HL-60 (cell line): ENCODE measurements around the gene ZSCAN5A.
"Not testable (repeated sequence)": the region's sequence is repeated elsewhere in the genome, so short reads cannot be mapped to it uniquely, and the experiment has no call there.

Source experiments
- DNase-seq, 2 experiments: peaks; one replicate each; pipeline ENCODE4 v3.0.0-alpha.2; 2010 to 2020; ENCODE audit warnings: low read depth in 1 of 2, low spot score in 1 of 2
- H3K27ac ChIP-seq: fragments of 250-450 bp; sonication (Bioruptor Pico); replicated peaks from 2 replicates; pipeline ENCODE4 v1.5.1; 2020; ENCODE audit warnings: mild to moderate bottlenecking, moderate library complexity
- H3K27me3 ChIP-seq: fragments of 250-450 bp; sonication (Bioruptor Pico); 2 replicates; pipeline ENCODE4 v1.5.1; 2021; ENCODE audit warnings: mild to moderate bottlenecking, moderate library complexity; ENCODE audit not compliant: insufficient read depth, poor library complexity, severe bottlenecking
- H3K4me3 ChIP-seq: replicated peaks from 2 replicates; pipeline ENCODE4 v1.5.1; 2011; ENCODE audit warnings: mild to moderate bottlenecking, control low read depth, low read length; ENCODE audit not compliant: insufficient read depth
- CTCF ChIP-seq: IDR thresholded peaks from one replicate; pipeline ENCODE4 v1.5.1; 2011; ENCODE audit warnings: low read length, control low read depth, inconsistent platforms; ENCODE audit not compliant: insufficient read depth
- GABPA ChIP-seq: IDR thresholded peaks from 2 replicates; pipeline ENCODE4 v1.6.1; 2012; ENCODE audit warnings: low read depth
- POLR2AphosphoS5 ChIP-seq: IDR thresholded peaks from 2 replicates; pipeline ENCODE4 v1.6.1; 2012; ENCODE audit warnings: low read depth
- REST ChIP-seq: IDR thresholded peaks from 2 replicates; pipeline ENCODE4 v1.6.1; 2012; ENCODE audit warnings: low read depth; ENCODE audit not compliant: insufficient replicate concordance
- SPI1 ChIP-seq: IDR thresholded peaks from 2 replicates; pipeline ENCODE4 v1.6.1; 2012; ENCODE audit warnings: low read depth, mild to moderate bottlenecking, borderline replicate concordance

The ZSCAN5A gene

GRCh38 chr19:56222901-56223300 lies 91.7 kb downstream of the ZSCAN5A start:
- no peak overlapping the region for H3K4me3 ChIP-seq
- no peak for TF ChIP-seq REST
- TF ChIP-seq SPI1: no peak
- TF ChIP-seq CTCF: no peak
- no peak for TF ChIP-seq GABPA
- H3K27ac ChIP-seq: no peak overlapping the region
- no peak for DNase-seq
- no peaks in the 10 kb centered on the region for H3K27me3 ChIP-seq

DNA sequence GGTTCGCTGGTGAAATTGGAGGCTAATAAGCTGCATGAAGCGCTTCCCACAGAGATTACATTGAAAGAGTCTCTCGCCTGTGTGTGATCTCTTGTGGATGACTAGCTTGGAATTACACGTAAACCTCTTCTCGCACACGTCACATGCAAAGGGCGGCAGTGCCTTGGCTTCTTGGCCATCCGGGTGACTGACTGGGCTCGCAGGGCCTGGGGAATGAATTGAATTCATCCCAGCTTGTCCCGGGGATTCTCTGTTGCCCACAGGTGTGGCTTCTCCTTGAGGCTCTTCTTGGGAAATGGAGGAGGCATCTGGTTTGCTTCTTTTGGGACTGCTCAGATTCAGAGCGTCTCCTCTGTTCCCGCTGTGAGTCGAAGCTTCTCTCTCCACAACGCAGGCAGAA lies 92.8 kb downstream of the ZSCAN5A start:
- H3K4me3 ChIP-seq: no peak overlapping the region
- H3K27ac ChIP-seq: no peak overlapping the region
- H3K27me3 ChIP-seq: no peaks in the 10 kb centered on the region
- no peak for TF ChIP-seq REST
- TF ChIP-seq POLR2AphosphoS5: no peak
- TF ChIP-seq CTCF: no peak
- TF ChIP-seq GABPA: no peak
- no peak for TF ChIP-seq SPI1
- no peak for DNase-seq

DNA sequence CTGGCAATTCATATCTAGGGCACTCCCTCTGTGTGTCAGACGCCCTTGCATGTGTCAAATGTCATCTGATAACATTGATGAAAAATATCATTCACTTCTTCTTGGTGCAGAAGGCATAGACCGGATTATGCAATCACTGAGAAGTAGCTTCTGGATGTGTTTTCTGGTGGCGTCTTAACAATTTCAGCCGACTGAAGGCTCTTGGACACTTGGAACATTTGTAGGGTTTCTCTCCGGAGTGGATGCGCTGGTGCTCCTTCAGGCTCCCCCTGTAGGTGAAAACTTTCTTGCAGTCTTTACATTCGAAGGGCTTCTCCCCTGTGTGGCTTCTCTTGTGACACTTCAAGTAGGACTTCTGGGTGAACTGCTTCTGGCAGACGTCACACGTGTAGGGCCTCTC lies 93.2 kb downstream of the ZSCAN5A start:
- not testable (repeated sequence) for H3K27ac ChIP-seq, H3K27me3 ChIP-seq, H3K4me3 ChIP-seq
- DNase-seq: peak in 1 of 2 experiments; percentile 5

DNA sequence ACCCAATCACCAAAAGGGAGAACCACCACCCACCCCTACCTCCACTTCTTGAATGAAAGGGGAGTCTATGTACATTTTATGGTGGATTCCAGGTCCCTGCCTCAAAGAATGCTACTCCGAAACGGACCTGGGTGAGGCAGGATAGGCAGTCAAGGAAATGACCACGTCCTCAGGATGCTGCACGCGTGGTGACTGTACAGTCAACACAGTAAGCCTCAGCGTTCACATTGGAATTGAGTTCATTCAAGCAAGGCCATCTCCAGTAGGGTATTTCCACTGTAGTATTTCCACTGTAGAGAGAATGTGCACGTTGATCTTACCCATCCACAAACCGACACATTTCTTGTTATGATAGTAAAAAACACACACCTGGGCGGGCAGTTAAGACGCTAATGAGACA lies 95.7 kb downstream of the ZSCAN5A start:
- no peak for DNase-seq
- TF ChIP-seq REST (no peak), SPI1 (no peak), GABPA (no peak), CTCF (no peak), POLR2AphosphoS5 (no peak)
- H3K27ac ChIP-seq: no peak overlapping the region
- no peak overlapping the region for H3K4me3 ChIP-seq
- no peaks in the 10 kb centered on the region for H3K27me3 ChIP-seq
